Central memory CD4-positive, alpha-beta T cell (primary cell): ENCODE results near the gene CHAC1.

Experiments
- DNase-seq: peaks from one replicate; pipeline ENCODE4 v3.0.0; 2022

Gene CHAC1

GRCh38 chr15:40925495-40925862, 27.8 kb upstream of the CHAC1 start:
- DNase-seq = no peak

- no peak for DNase-seq
These were observed 27.2 kb upstream of the CHAC1 start for GRCh38 chr15:40925863-40926658.

- DNase-seq = no peak
These were observed 26.4 kb upstream of the CHAC1 start for GRCh38 chr15:40926659-40927494.

GRCh38 chr15:40927495-40927872, 25.8 kb upstream of the CHAC1 start:
- DNase-seq = no peak

GRCh38 chr15:40927873-40928806, 25.1 kb upstream of the CHAC1 start:
- DNase-seq = no peak

GRCh38 chr15:40928821-40929659, 24.2 kb upstream of the CHAC1 start, which contains the start of gene DLL4:
TSS of gene DLL4 (plus strand) at chr15:40929340. CDS start at chr15:40929669, 329 bp downstream.
- no peak for DNase-seq

GRCh38 chr15:40929660-40930429, 23.4 kb upstream of the CHAC1 start:
- no peak for DNase-seq

GRCh38 chr15:40930430-40931299, 22.6 kb upstream of the CHAC1 start:
- no peak for DNase-seq

GRCh38 chr15:40931300-40932142, 21.8 kb upstream of the CHAC1 start:
- DNase-seq = no peak

- DNase-seq = no peak
These were observed 21.1 kb upstream of the CHAC1 start for GRCh38 chr15:40932156-40932555.

- DNase-seq = no peak
These were observed 20.4 kb upstream of the CHAC1 start for GRCh38 chr15:40932649-40933516.

GRCh38 chr15:40933517-40933902, 19.8 kb upstream of the CHAC1 start:
- DNase-seq = no peak

- DNase-seq = no peak
These were observed 18.8 kb upstream of the CHAC1 start for GRCh38 chr15:40934457-40934856.

- no peak for DNase-seq
These were observed 17.0 kb upstream of the CHAC1 start for GRCh38 chr15:40936234-40936708.

GRCh38 chr15:40936709-40937666, 16.3 kb upstream of the CHAC1 start:
- DNase-seq = no peak

- no peak for DNase-seq
These were observed 15.3 kb upstream of the CHAC1 start for GRCh38 chr15:40937762-40938535.
